ENCODE data around the gene EFNA5.

Gene EFNA5

DNA sequence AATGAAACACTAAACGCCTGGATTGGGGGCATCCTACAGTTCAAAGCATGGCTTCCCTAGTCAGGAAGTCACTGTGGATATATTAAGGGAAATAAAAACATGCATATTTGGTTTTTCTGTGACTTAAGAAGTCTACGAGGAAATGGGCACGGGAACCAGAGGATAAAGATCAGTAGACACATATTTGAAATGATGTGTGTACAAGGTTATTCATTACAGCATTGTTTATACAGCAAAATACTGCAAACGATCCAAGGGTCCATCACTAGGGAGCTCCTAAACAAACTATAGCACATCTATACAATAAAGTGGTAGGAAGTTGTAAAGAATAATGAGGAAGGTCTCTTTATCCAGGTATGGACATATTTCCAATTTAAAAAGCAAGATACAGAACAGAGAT lies 71.8 kb downstream of the EFNA5 start:
- TF ChIP-seq ESRRG (CRISPR knock-in tag; IDR thresholded peaks at IDR 0.05) (no peak), ZNF565 (CRISPR knock-in tag; conservative IDR thresholded peaks at IDR 0.05; ENCODE audit: low read depth) (no peak), ZFP3 (CRISPR knock-in tag; IDR thresholded peaks at IDR 0.05) (no peak), ZNF70 (CRISPR knock-in tag; IDR thresholded peaks at IDR 0.05) (no peak), ZNF8 (CRISPR knock-in tag; IDR thresholded peaks at IDR 0.05) (no peak), ZFP30 (CRISPR knock-in tag; IDR thresholded peaks at IDR 0.05) (no peak), ARNTL (CRISPR knock-in tag; IDR thresholded peaks at IDR 0.05; ENCODE audit: borderline replicate concordance, low read depth) (no peak), BACH2 (CRISPR knock-in tag; IDR thresholded peaks at IDR 0.05; ENCODE audit: borderline replicate concordance) (no peak), PPARA (CRISPR knock-in tag; IDR thresholded peaks at IDR 0.05; ENCODE audit: borderline replicate concordance) (no peak), GLIS3 (CRISPR knock-in tag; IDR thresholded peaks at IDR 0.05) (no peak), TCF4 (CRISPR knock-in tag; IDR thresholded peaks at IDR 0.05; ENCODE audit: borderline replicate concordance) (no peak)
- TF ChIP-seq, protein P1, sequence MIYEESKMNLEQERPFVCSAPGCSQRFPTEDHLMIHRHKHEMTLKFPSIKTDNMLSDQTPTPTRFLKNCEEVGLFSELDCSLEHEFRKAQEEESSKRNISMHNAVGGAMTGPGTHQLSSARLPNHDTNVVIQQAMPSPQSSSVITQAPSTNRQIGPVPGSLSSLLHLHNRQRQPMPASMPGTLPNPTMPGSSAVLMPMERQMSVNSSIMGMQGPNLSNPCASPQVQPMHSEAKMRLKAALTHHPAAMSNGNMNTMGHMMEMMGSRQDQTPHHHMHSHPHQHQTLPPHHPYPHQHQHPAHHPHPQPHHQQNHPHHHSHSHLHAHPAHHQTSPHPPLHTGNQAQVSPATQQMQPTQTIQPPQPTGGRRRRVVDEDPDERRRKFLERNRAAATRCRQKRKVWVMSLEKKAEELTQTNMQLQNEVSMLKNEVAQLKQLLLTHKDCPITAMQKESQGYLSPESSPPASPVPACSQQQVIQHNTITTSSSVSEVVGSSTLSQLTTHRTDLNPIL (CRISPR knock-in tag; IDR thresholded peaks at IDR 0.05; ENCODE audit: low read depth) = no peak
- ATAC-seq = no peak

DNA sequence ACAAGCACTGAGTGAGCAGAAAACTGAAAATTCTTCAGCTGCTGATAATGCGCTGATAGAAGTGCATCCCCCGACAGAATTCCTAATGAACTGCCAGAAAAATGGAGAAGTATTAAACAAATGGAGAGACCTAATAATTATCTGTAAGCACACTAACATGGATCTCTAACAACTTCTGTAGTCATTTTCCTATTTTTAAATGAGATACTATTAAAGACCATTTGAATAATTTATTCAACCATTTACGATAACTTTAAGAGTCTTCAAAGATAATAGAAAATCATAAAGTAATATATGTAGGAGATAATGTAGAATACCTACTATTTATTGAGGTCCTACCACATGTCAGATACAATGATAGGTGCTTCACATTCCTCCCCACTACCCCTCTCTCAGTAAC lies 72.9 kb downstream of the EFNA5 start:
- ATAC-seq = no peak
- TF ChIP-seq GLIS3 (CRISPR knock-in tag; IDR thresholded peaks at IDR 0.05) (no peak), CSDC2 (CRISPR knock-in tag; IDR thresholded peaks at IDR 0.05) (no peak), RARB (CRISPR knock-in tag; IDR thresholded peaks at IDR 0.05) (no peak), SNAI2 (CRISPR knock-in tag; IDR thresholded peaks at IDR 0.05) (no peak)

DNA sequence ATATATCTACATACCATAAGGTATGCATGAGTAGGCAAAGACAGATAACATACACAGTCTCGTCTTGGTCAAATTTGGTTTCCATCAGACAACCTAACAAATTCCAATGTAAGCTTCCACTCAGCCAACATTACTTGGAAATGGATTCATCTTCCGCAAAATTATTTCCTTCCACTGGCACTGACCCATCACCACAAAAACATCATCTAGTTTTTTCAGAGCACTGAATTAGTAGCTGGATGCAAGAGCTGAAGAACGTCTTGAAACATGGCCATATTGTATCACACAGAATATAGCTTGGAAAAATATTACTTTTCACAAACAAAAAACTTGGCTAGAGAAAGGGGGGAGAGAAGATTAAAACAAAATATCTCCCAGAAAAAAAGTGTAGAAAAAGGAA lies 73.5 kb downstream of the EFNA5 start:
- no peak for ATAC-seq
- TF ChIP-seq ISL1 (CRISPR knock-in tag; IDR thresholded peaks at IDR 0.05) = no peak
- TF ChIP-seq TCF4 (CRISPR knock-in tag; IDR thresholded peaks at IDR 0.05; ENCODE audit: borderline replicate concordance) = no peak

- ATAC-seq = no peak
- no peak for TF ChIP-seq ZNF8 (CRISPR knock-in tag; IDR thresholded peaks at IDR 0.05)
- no peak for TF ChIP-seq OSR1 (CRISPR knock-in tag; IDR thresholded peaks at IDR 0.05)
- TF ChIP-seq GLIS3 (CRISPR knock-in tag; IDR thresholded peaks at IDR 0.05) = no peak
- TF ChIP-seq PPARA (CRISPR knock-in tag; IDR thresholded peaks at IDR 0.05; ENCODE audit: borderline replicate concordance) = no peak
- TF ChIP-seq, protein P1 (CRISPR knock-in tag; IDR thresholded peaks at IDR 0.05; ENCODE audit: low read depth) = no peak
- no peak for TF ChIP-seq ZNF565 (CRISPR knock-in tag; conservative IDR thresholded peaks at IDR 0.05; ENCODE audit: low read depth)
- TF ChIP-seq BACH2 (CRISPR knock-in tag; IDR thresholded peaks at IDR 0.05; ENCODE audit: borderline replicate concordance) = no peak
- no peak for TF ChIP-seq ZFP30 (CRISPR knock-in tag; IDR thresholded peaks at IDR 0.05)
- no peak for TF ChIP-seq PATZ1 (CRISPR knock-in tag; IDR thresholded peaks at IDR 0.05; ENCODE audit: borderline replicate concordance)
- no peak for TF ChIP-seq ESRRG (CRISPR knock-in tag; IDR thresholded peaks at IDR 0.05)
- no peak for TF ChIP-seq ARNTL (CRISPR knock-in tag; IDR thresholded peaks at IDR 0.05; ENCODE audit: borderline replicate concordance, low read depth)
- no peak for TF ChIP-seq CSRNP3 (CRISPR knock-in tag; IDR thresholded peaks at IDR 0.05)
- TF ChIP-seq SNAI2 (CRISPR knock-in tag; IDR thresholded peaks at IDR 0.05) = no peak
These were observed 76.3 kb downstream of the EFNA5 start for GRCh38 chr5:107594253-107595045.

DNA sequence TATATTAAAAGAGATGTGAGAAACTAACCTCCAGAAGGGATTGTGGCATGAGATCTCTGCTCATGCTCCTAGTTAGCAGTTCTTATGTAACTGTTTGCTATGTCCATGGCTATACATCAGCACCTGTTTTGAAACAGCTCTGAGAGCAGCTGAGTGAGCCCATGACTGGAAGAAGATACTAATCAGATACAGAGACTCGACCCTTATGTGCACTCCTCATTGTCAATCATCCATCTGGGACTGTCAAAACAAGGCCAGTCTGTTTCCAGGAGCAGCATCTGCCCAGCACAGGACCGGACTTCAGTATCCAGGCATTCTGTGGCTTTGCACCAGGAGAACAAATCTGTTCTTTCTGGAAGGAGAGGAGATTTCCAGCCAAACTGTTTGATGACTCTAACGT lies 77.7 kb downstream of the EFNA5 start:
- TF ChIP-seq POU6F1 (CRISPR knock-in tag; IDR thresholded peaks at IDR 0.05; ENCODE audit: borderline replicate concordance, low read depth) (no peak), TCF4 (CRISPR knock-in tag; IDR thresholded peaks at IDR 0.05; ENCODE audit: borderline replicate concordance) (no peak), ESRRG (CRISPR knock-in tag; IDR thresholded peaks at IDR 0.05) (no peak), PPARA (CRISPR knock-in tag; IDR thresholded peaks at IDR 0.05; ENCODE audit: borderline replicate concordance) (no peak), ZNF70 (CRISPR knock-in tag; IDR thresholded peaks at IDR 0.05) (no peak), ZFP30 (CRISPR knock-in tag; IDR thresholded peaks at IDR 0.05) (no peak), CSDC2 (CRISPR knock-in tag; IDR thresholded peaks at IDR 0.05) (no peak), PATZ1 (CRISPR knock-in tag; IDR thresholded peaks at IDR 0.05; ENCODE audit: borderline replicate concordance) (no peak)
- ATAC-seq = no peak; the same call in 2 of the 3 replicates
